Left ventricle myocardium inferior (tissue), 1 donor: ENCODE results near the gene RTKN2. TPM values are rescaled to one million over a fixed set of nuclear protein-coding genes. Genes with fewer than 3 reads are reported as not detected.

ENCODE experiments used
- DNase-seq: peaks from one replicate; pipeline ENCODE4 v3.0.0-alpha.2; 2020
- H3K27ac ChIP-seq: fragments of 200-600 bp; replicated peaks from 2 replicates; pipeline ENCODE4 v1.8.0; 2021
- H3K27me3 ChIP-seq: fragments of 200-600 bp; 2 replicates; pipeline ENCODE4 v1.8.0; 2021; ENCODE audit warnings: low read depth
- H3K36me3 ChIP-seq: fragments of 200-600 bp; 2 replicates; pipeline ENCODE4 v1.8.0; 2021
- H3K4me1 ChIP-seq: fragments of 200-600 bp; 2 replicates; pipeline ENCODE4 v1.8.0; 2021
- H3K4me3 ChIP-seq: fragments of 200-600 bp; 2 replicates; pipeline ENCODE4 v1.8.0; 2021; ENCODE audit warnings: mild to moderate bottlenecking, moderate library complexity
- H3K9me3 ChIP-seq: fragments of 200-600 bp; replicated peaks from 2 replicates; pipeline ENCODE4 v1.8.0; 2021
- CTCF ChIP-seq: fragments of 200-600 bp; IDR thresholded peaks from 2 replicates; pipeline ENCODE4 v1.8.0; 2021; ENCODE audit warnings: antibody characterized with exemption, mild to moderate bottlenecking, borderline replicate concordance
- intact Hi-C: fragments of 100-400 bp; cut with micrococcal nuclease; formaldehyde crosslinking; loops from one replicate; pipeline ENCODE4 v1.11.0; 2022
- total RNA-seq: library from RNA; stranded (reverse); fragmentation: NEBNext Ultra II Directional; extraction: Animal tissue kit (Norgen Biotek cat#: 25700); gene quantifications from one replicate; pipeline ENCODE4 v1.2.1, GENCODE V29; 2021
- donor health status: DM: no; HTN: yes; CAD: no; lungs with severe emphysema.

The RTKN2 gene
- total RNA-seq, 1 donor from 2014 or later: not detected

DNA sequence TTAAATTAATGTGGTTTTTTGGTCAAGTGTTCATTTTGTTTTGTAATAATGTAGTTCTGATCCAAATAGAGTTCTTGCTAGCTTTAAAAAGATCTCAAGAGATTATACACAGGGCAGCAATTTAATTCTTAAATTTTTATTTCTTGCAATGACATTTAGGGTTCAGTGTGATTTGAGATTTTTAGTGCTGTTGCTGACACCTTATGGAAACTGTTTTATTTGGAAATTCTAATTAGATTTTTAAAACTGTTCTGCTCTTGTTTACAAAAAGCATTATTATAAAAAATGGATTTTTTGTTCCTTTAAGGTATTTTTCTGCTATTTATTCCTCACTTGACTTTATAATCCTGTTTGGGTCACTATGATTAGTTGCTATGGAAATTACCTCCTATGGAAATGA lies 72.1 kb downstream of the RTKN2 start:
- Histone ChIP-seq H3K27ac (no peak overlapping the region), H3K4me3 (no peak overlapping the region), H3K36me3 (no peaks in the 10 kb centered on the region), H3K4me1 (no peaks in the 10 kb centered on the region), H3K9me3 (no peaks in the 10 kb centered on the region), H3K27me3 (no peaks in the 10 kb centered on the region)
- no peak for TF ChIP-seq CTCF
- DNase-seq: no peak
- intact Hi-C loops: no loop called here

DNA sequence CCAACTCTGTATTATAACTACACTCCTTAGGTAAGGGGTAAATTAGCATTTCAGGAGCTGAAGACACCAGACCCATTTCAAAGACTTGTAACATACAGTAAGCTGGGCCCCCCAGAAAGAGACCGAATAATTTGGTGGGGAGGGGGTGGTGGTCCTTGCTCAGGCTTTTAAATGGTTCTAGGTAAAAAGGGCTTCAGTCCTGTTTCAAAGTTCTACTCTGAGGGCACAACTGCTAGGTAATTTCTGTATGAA lies 73.0 kb downstream of the RTKN2 start:
- no peaks in the 10 kb centered on the region for H3K36me3 ChIP-seq
- no peak overlapping the region for H3K4me3 ChIP-seq
- intact Hi-C loops: no loop called here
- no peaks in the 10 kb centered on the region for H3K9me3 ChIP-seq
- H3K27me3 ChIP-seq: no peaks in the 10 kb centered on the region
- no peak overlapping the region for H3K27ac ChIP-seq
- no peak for DNase-seq
- no peak for TF ChIP-seq CTCF
- no peaks in the 10 kb centered on the region for H3K4me1 ChIP-seq

- intact Hi-C loops: no loop called here
- H3K4me1 ChIP-seq: no peaks in the 10 kb centered on the region
- TF ChIP-seq CTCF: no peak
- H3K9me3 ChIP-seq: no peaks in the 10 kb centered on the region
- DNase-seq: no peak
- no peak overlapping the region for H3K27ac ChIP-seq
- H3K27me3 ChIP-seq: no peaks in the 10 kb centered on the region
- no peaks in the 10 kb centered on the region for H3K36me3 ChIP-seq
- no peak overlapping the region for H3K4me3 ChIP-seq
Measured at GRCh38 chr10:62194924-62195674, 73.5 kb downstream of the RTKN2 start.

GRCh38 chr10:62193479-62193878 lies 75.2 kb downstream of the RTKN2 start:
- H3K36me3 ChIP-seq: no peaks in the 10 kb centered on the region
- no peak for TF ChIP-seq CTCF
- no peaks in the 10 kb centered on the region for H3K27me3 ChIP-seq
- H3K4me1 ChIP-seq: no peaks in the 10 kb centered on the region
- no peaks in the 10 kb centered on the region for H3K9me3 ChIP-seq
- no peak overlapping the region for H3K4me3 ChIP-seq
- no peak for DNase-seq
- intact Hi-C loops: no loop called here
- H3K27ac ChIP-seq: no peak overlapping the region

DNA sequence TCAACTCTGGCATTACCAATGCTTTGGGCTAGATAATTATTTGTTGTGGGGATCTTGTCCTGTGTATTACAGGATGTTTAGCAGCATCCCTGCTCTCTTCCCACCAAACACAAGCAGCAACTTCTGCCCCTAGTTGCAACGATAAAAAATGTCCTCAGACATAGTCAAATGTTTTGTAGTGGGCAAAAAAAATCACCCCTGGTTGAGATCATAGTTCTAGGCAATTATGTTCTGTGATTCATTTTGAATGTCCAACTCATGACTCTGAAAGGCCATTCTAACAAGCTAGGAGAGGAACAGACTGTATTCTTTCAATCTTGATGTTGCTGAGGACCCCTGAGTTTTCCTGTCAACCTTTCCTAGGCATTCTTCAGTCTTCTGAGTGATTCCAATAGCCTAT lies 79.5 kb downstream of the RTKN2 start:
- H3K9me3 ChIP-seq: no peaks in the 10 kb centered on the region
- no peaks in the 10 kb centered on the region for H3K27me3 ChIP-seq
- H3K36me3 ChIP-seq: no peaks in the 10 kb centered on the region
- DNase-seq: no peak
- intact Hi-C loops: no loop called here
- no peak for TF ChIP-seq CTCF
- H3K27ac ChIP-seq: no peak overlapping the region
- no peak overlapping the region for H3K4me3 ChIP-seq
- H3K4me1 ChIP-seq: no peaks in the 10 kb centered on the region
